HG02840 (cell line): ENCODE results near the gene SELENOO.

Experiments used
- ATAC-seq: cut with Tn5 transposase; IDR thresholded peaks from one replicate; pipeline ENCODE4 v1.9.1; 2021; ENCODE audit warnings: mild to moderate bottlenecking, moderate library complexity, moderate number of reproducible peaks; ENCODE audit not compliant: unreplicated experiment, low FRiP score

Gene SELENOO

GRCh38 chr22:50184004-50184901, 16.6 kb upstream of the SELENOO start:
- ATAC-seq = no peak

DNA sequence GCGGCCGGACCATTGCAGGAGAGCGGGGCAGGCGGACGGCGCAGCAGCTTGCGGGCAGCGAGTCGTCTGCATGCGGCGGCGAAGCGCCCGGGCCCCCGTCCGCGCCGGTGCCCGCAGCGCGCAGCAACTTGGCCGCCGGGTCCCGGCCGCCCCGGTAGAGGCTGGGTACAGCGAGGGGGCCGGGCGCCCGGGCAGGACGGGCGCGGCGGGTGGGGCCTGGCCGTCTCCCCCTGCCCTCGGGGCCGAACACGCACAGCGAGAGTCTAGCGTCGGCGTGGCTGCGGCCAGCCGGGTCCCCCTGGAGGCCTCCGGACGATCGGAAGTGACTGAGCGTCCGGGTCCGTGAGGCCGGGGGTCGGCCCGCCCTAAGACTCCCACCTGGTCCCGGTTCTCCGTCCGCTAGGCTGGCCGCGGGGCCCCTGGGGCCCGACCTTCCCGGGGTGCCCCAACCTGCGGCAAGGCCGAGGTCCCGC, 15.9 kb upstream of the SELENOO start:
- no peak for ATAC-seq

DNA sequence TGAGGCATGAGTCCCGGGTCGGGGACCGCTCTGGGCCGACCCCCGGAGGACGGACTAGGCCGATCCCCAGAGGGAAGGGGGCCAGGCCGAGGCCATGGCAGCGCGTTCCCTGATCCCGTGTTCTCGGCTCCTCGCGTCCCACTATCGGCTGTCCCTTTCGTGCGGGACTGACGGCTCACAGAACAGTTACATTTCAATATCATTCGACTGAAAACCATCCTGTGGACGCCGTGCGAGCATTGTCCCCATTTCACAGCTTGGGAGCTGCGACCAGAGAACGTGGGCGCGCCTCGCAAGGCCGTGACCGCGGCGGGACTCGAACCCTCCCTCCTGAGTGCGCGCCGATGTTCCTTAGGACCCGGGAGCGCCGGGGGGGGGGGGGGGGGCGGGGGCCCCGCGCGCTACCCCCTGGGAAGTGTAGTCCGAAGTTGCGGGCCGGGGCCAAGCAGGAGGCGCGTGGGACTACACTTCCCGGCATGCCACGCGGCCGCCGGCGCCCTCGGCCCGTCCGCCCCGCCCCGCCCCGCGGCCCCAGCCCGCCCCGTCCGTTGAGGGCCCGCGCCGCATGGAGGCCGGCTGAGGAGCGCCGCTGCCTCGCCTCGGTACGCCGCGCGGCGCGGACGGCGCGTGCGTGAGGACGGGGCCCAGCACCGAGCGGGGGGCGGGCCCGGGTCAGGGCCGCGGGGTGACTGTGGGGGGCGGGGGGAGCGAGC, 15.3 kb upstream of the SELENOO start, which contains the start of gene TRABD:
Gene TRABD, plus strand, starts transcription at position 539 of the 713 bp plus-strand sequence. CDS start 7,148 bp downstream, outside the sequence.
- peak; percentile 33 for ATAC-seq

DNA sequence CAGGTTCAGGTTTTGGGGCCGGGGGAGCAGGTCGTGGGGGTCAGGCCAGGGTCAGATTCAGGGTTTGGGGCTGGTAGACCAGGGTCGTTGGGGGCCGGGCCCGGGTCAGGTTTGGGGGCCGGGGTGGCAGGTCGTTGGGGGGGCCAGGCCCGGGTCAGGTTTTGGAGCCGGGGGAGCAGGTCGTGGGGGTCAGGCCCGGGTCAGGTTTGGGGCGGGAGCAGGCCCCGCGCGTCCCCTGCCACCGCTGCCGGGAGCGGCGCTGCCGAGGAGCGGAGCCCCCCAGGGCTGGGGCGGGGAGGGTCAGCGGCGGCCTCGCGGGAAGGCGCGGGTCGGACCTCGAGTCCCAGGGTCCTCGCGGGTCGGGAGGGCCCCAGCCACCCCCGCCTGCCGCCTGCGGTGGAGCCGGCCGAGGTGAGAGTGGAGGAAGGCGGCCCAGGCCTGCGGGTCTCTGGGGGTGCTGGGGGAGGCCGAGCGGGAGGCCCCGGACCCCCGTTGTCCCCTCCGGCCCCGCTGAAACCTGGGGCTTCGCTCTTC, 14.6 kb upstream of the SELENOO start:
- no peak for ATAC-seq

- no peak for ATAC-seq
Measured at GRCh38 chr22:50186761-50187523, 13.9 kb upstream of the SELENOO start.

GRCh38 chr22:50188356-50188755, 12.5 kb upstream of the SELENOO start:
- no peak for ATAC-seq

- no peak for ATAC-seq
Measured at GRCh38 chr22:50189184-50189848, 11.5 kb upstream of the SELENOO start.

- ATAC-seq = no peak
Measured at GRCh38 chr22:50189849-50190181, 11.0 kb upstream of the SELENOO start.

DNA sequence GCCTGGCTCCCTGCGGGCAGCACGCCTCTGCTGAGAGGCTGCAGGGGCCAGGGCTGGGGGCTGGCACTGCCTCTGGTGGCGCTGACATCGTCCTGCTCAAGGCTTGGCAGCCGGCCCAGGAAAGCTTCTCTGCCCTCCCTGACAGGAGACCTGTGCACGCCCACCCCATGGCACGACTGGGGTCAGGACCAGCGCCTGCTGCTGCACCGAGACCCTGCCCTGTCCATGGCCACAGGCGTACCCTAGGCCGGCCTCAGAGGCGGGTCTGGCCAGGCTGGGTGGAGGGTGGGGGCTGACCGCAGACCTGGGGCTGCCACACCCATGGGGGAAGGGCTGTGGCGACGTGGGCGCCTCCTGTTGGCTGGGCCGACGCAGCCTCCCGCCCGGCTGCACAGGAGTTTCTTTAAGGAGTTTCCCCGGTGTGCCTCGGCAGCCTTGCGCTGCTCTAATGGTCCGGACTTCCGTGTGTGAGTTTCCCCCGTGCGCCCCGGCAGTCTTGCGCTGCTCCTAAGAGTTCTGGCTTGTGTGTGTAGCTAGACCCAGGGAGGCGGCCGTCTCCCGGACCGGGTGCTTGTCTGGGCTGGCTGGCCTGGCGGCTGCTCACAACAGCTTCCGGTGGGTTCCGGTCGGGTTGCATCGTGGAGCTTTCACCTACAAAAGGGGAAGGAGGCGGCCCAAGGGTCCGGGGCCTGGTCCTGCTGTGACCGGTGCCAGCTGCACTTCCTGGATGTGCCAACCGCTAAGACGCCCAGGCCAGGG, 10.4 kb upstream of the SELENOO start:
- peak; percentile 36 for ATAC-seq

DNA sequence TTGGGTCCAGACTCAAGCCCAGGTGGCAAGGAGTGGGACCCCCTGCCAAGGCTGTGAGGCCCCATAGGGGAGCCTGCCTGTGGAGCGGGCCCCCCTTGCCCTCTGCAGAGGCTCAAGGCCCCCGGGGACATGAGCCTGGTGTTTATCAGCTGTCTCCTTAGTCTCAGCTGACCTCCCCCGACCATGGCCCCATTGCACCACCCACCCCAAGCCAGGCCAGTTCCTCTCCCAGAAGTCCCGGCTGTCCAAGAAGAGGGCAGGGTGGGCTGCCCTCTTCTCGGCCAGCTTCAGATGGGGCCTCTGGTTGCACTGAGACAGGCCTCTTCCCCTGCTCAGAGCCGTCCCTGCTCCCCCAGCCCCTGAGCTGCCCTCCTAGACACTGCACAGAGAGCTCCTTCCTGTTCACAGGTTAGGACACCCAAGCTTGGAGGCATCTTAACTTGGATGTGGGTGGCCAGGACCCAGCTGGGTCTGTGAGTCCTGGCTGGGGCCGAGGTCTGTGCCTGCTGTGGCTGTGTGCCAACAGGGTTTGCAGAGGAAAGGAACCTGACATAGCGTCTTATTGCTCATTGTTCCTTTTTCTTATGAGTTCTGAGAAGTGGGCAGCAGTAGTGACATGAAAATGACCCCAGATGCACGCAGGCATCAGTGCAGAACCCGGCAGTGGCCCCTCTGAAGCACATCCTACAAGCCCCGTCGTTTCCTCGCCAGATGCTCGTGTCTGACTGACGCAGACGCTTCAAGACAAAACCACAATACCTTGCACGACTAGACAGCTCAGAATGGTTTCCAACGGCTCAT, 9.7 kb upstream of the SELENOO start:
- peak; percentile 11 for ATAC-seq

DNA sequence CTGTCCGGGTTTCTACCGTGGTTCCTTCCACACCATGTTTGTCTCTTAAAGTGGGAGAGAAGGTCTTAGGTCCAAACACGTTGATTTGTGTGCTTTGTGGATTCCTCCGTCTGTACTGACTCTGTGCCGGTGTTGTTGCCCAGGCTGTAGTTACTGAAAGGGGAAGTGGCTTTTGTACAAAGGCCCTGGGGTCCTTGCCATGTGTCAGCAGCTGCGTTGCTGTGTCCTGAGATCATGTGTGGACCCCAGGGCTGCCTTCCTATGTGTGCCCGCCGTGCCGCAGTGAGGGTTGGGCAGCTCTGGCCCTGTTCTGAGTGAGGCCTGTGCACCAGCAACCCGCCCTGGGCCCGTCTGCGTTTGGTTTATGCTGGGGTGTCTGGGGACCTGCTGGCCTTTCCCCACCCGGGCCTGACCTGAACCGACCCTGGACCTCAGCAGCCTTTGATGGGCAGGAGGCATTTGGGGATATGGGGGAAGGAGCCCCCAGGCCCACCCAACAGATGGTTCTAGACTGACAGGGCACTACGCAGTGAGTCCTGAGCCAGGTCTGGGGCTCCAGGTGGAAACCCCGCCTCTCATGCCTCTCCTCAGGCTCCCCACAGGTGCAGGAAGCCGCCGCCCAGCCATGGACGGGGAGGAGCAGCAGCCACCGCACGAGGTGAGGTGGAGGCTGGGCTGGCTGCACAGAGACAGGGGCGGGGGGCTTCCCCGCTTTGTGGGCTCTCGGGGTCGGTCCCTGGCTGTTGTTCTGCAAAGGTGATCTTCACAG, 8.2 kb upstream of the SELENOO start:
- ATAC-seq = no peak

- no peak for ATAC-seq
Measured at GRCh38 chr22:50193621-50194020, 7.2 kb upstream of the SELENOO start.

- no peak for ATAC-seq
Measured at GRCh38 chr22:50194037-50194805, 6.6 kb upstream of the SELENOO start.

DNA sequence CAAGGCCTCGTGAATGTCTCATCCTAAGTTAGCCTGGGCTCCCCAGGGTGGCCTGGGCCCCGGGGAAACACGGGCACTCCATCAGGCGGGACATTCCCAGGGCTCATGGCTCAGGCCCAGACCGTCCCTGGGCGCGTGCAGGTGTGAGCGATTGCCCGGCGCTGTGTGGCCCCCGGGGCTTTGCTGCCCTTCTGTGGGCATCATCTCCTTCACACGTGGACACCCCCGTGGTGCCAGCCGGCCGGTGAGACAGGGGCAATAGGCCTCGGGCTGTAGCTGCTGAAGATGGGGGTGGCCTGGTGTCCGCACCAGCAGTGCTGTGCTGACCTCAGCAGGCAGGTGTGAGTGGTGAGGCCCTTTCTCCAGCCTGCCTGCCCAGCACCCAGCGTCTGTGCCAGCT, 4.6 kb upstream of the SELENOO start:
- no peak for ATAC-seq

- ATAC-seq = no peak
Measured at GRCh38 chr22:50197000-50197800, 3.6 kb upstream of the SELENOO start.
